ENCODE data around the gene UTP14A. TPM values are rescaled to one million over a fixed set of nuclear protein-coding genes. Genes with fewer than 3 reads are reported as not detected.

The UTP14A gene
- total RNA-seq, 1 experiment from 2014 or later: 43.1 TPM

DNA sequence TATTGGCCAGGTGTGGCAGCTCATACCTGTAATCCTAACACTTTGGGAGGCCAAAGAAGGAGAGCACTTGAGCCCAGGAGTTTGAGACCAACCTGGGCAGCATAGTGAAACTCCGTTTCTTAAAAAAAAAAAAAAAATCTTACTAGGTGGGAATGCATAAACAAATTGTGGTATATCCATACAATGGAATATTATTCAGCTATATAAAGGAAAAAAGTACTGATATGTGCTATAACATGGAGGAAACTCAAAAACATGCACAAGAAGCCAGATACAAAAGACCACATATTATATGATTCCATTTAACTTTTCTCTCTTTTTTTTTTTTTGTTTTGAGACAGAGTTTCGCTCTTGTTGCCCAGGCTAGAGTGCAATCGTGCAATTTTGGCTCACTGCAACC is 63.0 kb downstream of the UTP14A start:
- H3K27ac Mint-ChIP-seq (ENCODE audit: unreplicated experiment): no peak overlapping the region
- BruUV-seq (replicated peaks): no TSS peak
- no peaks in the 10 kb centered on the region for H3K9me3 Mint-ChIP-seq (ENCODE audit: low read depth, unreplicated experiment)
- CTCF ChIA-PET: no interaction called here
- H3K4me1 Mint-ChIP-seq (ENCODE audit: low read depth, unreplicated experiment): no peaks in the 10 kb centered on the region
- intact Hi-C loops (cut with micrococcal nuclease; ENCODE audit: unreplicated experiment): no loop called here
- H3K4me3 Mint-ChIP-seq (ENCODE audit: low read depth, unreplicated experiment): no peak overlapping the region
- TF ChIP-seq, protein P1, sequence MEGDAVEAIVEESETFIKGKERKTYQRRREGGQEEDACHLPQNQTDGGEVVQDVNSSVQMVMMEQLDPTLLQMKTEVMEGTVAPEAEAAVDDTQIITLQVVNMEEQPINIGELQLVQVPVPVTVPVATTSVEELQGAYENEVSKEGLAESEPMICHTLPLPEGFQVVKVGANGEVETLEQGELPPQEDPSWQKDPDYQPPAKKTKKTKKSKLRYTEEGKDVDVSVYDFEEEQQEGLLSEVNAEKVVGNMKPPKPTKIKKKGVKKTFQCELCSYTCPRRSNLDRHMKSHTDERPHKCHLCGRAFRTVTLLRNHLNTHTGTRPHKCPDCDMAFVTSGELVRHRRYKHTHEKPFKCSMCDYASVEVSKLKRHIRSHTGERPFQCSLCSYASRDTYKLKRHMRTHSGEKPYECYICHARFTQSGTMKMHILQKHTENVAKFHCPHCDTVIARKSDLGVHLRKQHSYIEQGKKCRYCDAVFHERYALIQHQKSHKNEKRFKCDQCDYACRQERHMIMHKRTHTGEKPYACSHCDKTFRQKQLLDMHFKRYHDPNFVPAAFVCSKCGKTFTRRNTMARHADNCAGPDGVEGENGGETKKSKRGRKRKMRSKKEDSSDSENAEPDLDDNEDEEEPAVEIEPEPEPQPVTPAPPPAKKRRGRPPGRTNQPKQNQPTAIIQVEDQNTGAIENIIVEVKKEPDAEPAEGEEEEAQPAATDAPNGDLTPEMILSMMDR (IDR thresholded peaks at IDR 0.05; ENCODE audit: unreplicated experiment): no peak
- H3K36me3 Mint-ChIP-seq (ENCODE audit: insufficient read depth, unreplicated experiment): peaks cover under 1% of the 10 kb centered on the region
- no peak for DNase-seq
- peaks cover 26% of the 10 kb centered on the region for H3K27me3 Mint-ChIP-seq (ENCODE audit: unreplicated experiment)

DNA sequence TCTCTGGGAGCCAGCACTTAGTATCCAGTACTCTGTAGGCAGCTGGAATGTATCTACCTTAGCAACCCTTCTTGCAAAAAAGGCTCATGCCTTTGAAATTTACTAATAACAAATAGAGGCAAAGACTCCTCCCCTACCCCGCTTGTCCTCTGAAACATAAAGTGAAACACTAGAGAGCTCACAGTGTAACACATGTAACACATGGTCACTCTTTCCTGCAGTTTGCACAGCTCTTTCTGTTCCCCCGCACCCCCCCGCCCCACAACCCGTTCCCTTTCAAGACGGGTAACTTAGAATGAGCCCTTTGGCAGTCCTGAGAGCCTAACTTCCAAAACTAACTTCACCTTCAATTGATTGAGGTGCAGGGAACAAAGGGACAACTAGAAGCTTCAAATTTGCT is 70.5 kb downstream of the UTP14A start:
- H3K36me3 Mint-ChIP-seq (ENCODE audit: insufficient read depth, unreplicated experiment): peaks cover 4% of the 10 kb centered on the region
- TF ChIP-seq, protein P1 (IDR thresholded peaks at IDR 0.05; ENCODE audit: unreplicated experiment): no peak
- no peaks in the 10 kb centered on the region for H3K4me1 Mint-ChIP-seq (ENCODE audit: low read depth, unreplicated experiment)
- no peak overlapping the region for H3K27ac Mint-ChIP-seq (ENCODE audit: unreplicated experiment)
- DNase-seq: no peak
- CTCF ChIA-PET: no interaction called here
- no peaks in the 10 kb centered on the region for H3K9me3 Mint-ChIP-seq (ENCODE audit: low read depth, unreplicated experiment)
- intact Hi-C loops (cut with micrococcal nuclease; ENCODE audit: unreplicated experiment): no loop called here
- BruUV-seq (replicated peaks): no TSS peak
- no peak overlapping the region for H3K4me3 Mint-ChIP-seq (ENCODE audit: low read depth, unreplicated experiment)
- H3K27me3 Mint-ChIP-seq (ENCODE audit: unreplicated experiment): peaks cover 69% of the 10 kb centered on the region

Other genes starting within 250 kb of the UTP14A start
- not detected in 2 replicates for gene XPNPEP2, start 167.2 kb upstream of the UTP14A start, total RNA-seq (2022)
- gene SASH3, start 126.2 kb upstream of the UTP14A start, total RNA-seq (2022): not detected in 2 replicates
- 60.8 and 66.6 TPM in 2 replicates for gene ZDHHC9, start 62.3 kb upstream of the UTP14A start, total RNA-seq (2022)
- gene BCORL1, start 76.5 kb downstream of the UTP14A start, total RNA-seq (2022): 6.7 and 10.1 TPM in 2 replicates
- gene ELF4, start 204.3 kb downstream of the UTP14A start, total RNA-seq (2022): 21.0 and 24.2 TPM in 2 replicates